LNCaP clone FGC (cell line): ENCODE data around the gene GPR173.

ENCODE experiments used
- DNase-seq: peaks from one replicate; pipeline ENCODE4 v3.0.0-alpha.2; 2011; ENCODE audit warnings: low read depth
- H3K4me3 ChIP-seq: 2 replicates; pipeline ENCODE4 v1.5.1; 2011; ENCODE audit warnings: mild to moderate bottlenecking, low read depth, low read length, control low read depth
- CTCF ChIP-seq: IDR thresholded peaks from 2 replicates; pipeline ENCODE4 v1.5.1; 2012; ENCODE audit warnings: mild to moderate bottlenecking; ENCODE audit not compliant: control insufficient read depth, insufficient read depth; ENCODE audit errors: extremely low read depth

Gene GPR173

GRCh38 chrX:53075011-53075410, 26.4 kb downstream of the GPR173 start:
- no peak for TF ChIP-seq CTCF
- no peak overlapping the region for H3K4me3 ChIP-seq
- no peak for DNase-seq

- no peak overlapping the region for H3K4me3 ChIP-seq
- no peak for DNase-seq
- TF ChIP-seq CTCF: no peak
These were observed 28.1 kb downstream of the GPR173 start for GRCh38 chrX:53076671-53077070.

GRCh38 chrX:53077207-53078197, 28.9 kb downstream of the GPR173 start:
- no peak for TF ChIP-seq CTCF
- no peak for DNase-seq
- no peak overlapping the region for H3K4me3 ChIP-seq

GRCh38 chrX:53078943-53079342, 30.4 kb downstream of the GPR173 start:
- no peak for DNase-seq
- no peak overlapping the region for H3K4me3 ChIP-seq

GRCh38 chrX:53080628-53081580, 32.3 kb downstream of the GPR173 start:
- no peak overlapping the region for H3K4me3 ChIP-seq
- no peak for TF ChIP-seq CTCF
- no peak for DNase-seq

More at GRCh38 chrX:53078943-53079342, 30.4 kb downstream of the GPR173 start:
- no peak for TF ChIP-seq CTCF

- TF ChIP-seq CTCF: no peak
- peak within 1 kb of the TSS; percentile 79 for H3K4me3 ChIP-seq
- peak; percentile 94 for DNase-seq
These were observed 33.6 kb downstream of the GPR173 start, which contains the start of gene TSPYL2 for GRCh38 chrX:53081925-53082772. Gene TSPYL2 (plus strand): TSS chrX:53082367. CDS start chrX:53082499, 132 bp downstream.
